Measurements from ENCODE around the gene FAH. TPM values are rescaled to one million over a fixed set of nuclear protein-coding genes. Genes with fewer than 3 reads are reported as not detected.

Gene FAH
- polyA plus RNA-seq, 4 donors = 13.3 to 43.6 (median 29.6) TPM

- no peak for DNase-seq (ENCODE audit: low read depth in 4 of 4, low spot score in 3 of 4)
These were observed 39.2 kb downstream of the FAH start for GRCh38 chr15:80191897-80192595.

GRCh38 chr15:80194186-80194585 lies 41.4 kb downstream of the FAH start:
- DNase-seq (ENCODE audit: low read depth in 4 of 4, low spot score in 3 of 4) = no peak

GRCh38 chr15:80194914-80195313 lies 42.1 kb downstream of the FAH start:
- DNase-seq (ENCODE audit: low read depth in 4 of 4, low spot score in 3 of 4) = no peak

GRCh38 chr15:80199366-80199765 lies 46.6 kb downstream of the FAH start:
- DNase-seq (ENCODE audit: low read depth in 4 of 4, low spot score in 3 of 4) = no peak

- no peak for DNase-seq (ENCODE audit: low read depth in 4 of 4, low spot score in 3 of 4)
These were observed 47.1 kb downstream of the FAH start for GRCh38 chr15:80199869-80200268.

GRCh38 chr15:80201256-80202015 lies 48.6 kb downstream of the FAH start:
- no peak for DNase-seq (ENCODE audit: low read depth in 4 of 4, low spot score in 3 of 4)

- no peak for DNase-seq (ENCODE audit: low read depth in 4 of 4, low spot score in 3 of 4)
These were observed 49.2 kb downstream of the FAH start for GRCh38 chr15:80202016-80202315.

GRCh38 chr15:80202641-80203360 lies 50.0 kb downstream of the FAH start:
- DNase-seq (ENCODE audit: low read depth in 4 of 4, low spot score in 3 of 4) = no peak

- DNase-seq (ENCODE audit: low read depth in 4 of 4, low spot score in 3 of 4) = no peak
These were observed 50.6 kb downstream of the FAH start for GRCh38 chr15:80203361-80203885.

GRCh38 chr15:80204231-80204630 lies 51.4 kb downstream of the FAH start:
- no peak for DNase-seq (ENCODE audit: low read depth in 4 of 4, low spot score in 3 of 4)

- no peak for DNase-seq (ENCODE audit: low read depth in 4 of 4, low spot score in 3 of 4)
These were observed 55.1 kb downstream of the FAH start for GRCh38 chr15:80207887-80208286.

- DNase-seq (ENCODE audit: low read depth in 4 of 4, low spot score in 3 of 4) = no peak
These were observed 56.2 kb downstream of the FAH start for GRCh38 chr15:80208758-80209734.

- no peak for DNase-seq (ENCODE audit: low read depth in 4 of 4, low spot score in 3 of 4)
These were observed 58.1 kb downstream of the FAH start for GRCh38 chr15:80210611-80211573.

GRCh38 chr15:80211976-80212375 lies 59.2 kb downstream of the FAH start:
- no peak for DNase-seq (ENCODE audit: low read depth in 4 of 4, low spot score in 3 of 4)

- DNase-seq (ENCODE audit: low read depth in 4 of 4, low spot score in 3 of 4) = no peak
These were observed 62.1 kb downstream of the FAH start for GRCh38 chr15:80214910-80215309.

GRCh38 chr15:80216141-80216540 lies 63.3 kb downstream of the FAH start:
- DNase-seq (ENCODE audit: low read depth in 4 of 4, low spot score in 3 of 4) = no peak

GRCh38 chr15:80216911-80217310 lies 64.1 kb downstream of the FAH start:
- DNase-seq (ENCODE audit: low read depth in 4 of 4, low spot score in 3 of 4) = no peak

GRCh38 chr15:80217327-80217900 lies 64.6 kb downstream of the FAH start:
- no peak for DNase-seq (ENCODE audit: low read depth in 4 of 4, low spot score in 3 of 4)

GRCh38 chr15:80219955-80220354 lies 67.2 kb downstream of the FAH start:
- DNase-seq (ENCODE audit: low read depth in 4 of 4, low spot score in 3 of 4) = no peak

Measured in left renal pelvis (tissue), 4 donors.